ENCODE results near the gene LRRC4C. TPM values are rescaled to one million over a fixed set of nuclear protein-coding genes. Genes with fewer than 3 reads are reported as not detected.
A peak's percentile ranks its signal among the peaks of the same experiment; 100 is the strongest.
"Not testable (repeated sequence)": the region's sequence is repeated elsewhere in the genome, so short reads cannot be mapped to it uniquely, and the experiment has no call there.

LRRC4C gene
- total RNA-seq, 4 donors from 2014 or later, result 0.38 to 3.5 (median 0.95) TPM; not detected in 1

GRCh38 chr11:40542821-40543220, 916.6 kb downstream of the LRRC4C start:
- DNase-seq (ENCODE audit: low spot score) (no peak), ATAC-seq (ENCODE audit: low FRiP score) (no peak)
- TF ChIP-seq, protein P1, sequence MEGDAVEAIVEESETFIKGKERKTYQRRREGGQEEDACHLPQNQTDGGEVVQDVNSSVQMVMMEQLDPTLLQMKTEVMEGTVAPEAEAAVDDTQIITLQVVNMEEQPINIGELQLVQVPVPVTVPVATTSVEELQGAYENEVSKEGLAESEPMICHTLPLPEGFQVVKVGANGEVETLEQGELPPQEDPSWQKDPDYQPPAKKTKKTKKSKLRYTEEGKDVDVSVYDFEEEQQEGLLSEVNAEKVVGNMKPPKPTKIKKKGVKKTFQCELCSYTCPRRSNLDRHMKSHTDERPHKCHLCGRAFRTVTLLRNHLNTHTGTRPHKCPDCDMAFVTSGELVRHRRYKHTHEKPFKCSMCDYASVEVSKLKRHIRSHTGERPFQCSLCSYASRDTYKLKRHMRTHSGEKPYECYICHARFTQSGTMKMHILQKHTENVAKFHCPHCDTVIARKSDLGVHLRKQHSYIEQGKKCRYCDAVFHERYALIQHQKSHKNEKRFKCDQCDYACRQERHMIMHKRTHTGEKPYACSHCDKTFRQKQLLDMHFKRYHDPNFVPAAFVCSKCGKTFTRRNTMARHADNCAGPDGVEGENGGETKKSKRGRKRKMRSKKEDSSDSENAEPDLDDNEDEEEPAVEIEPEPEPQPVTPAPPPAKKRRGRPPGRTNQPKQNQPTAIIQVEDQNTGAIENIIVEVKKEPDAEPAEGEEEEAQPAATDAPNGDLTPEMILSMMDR (IDR thresholded peaks at IDR 0.05), result no peak

DNA sequence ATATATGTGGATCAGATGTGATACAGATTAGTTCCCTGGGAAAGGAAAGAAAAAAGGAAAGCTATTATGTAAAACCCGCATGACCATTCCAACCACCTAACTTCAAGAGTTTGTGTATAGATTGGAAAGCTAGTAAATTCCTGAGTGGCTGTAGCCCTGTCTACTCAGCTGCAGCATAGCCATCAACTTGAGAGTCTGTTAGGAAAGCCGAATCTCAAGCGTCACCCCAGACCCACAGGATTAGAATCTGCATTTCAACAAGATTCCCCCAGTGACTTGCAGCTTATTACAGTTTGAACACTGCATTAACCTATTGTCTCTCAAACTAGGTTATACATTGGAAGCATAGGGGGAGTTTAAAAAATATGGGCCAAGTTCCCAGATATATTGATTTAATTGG, 921.7 kb downstream of the LRRC4C start:
- DNase-seq (ENCODE audit: low spot score), result no peak
- ATAC-seq (ENCODE audit: low FRiP score), result no peak
- TF ChIP-seq, protein P1 (IDR thresholded peaks at IDR 0.05), result no peak

GRCh38 chr11:40522080-40522479, 937.4 kb downstream of the LRRC4C start:
- DNase-seq (ENCODE audit: low spot score); ATAC-seq (ENCODE audit: low FRiP score): not testable (repeated sequence)

- ATAC-seq (ENCODE audit: low FRiP score) (no peak), DNase-seq (ENCODE audit: low spot score) (no peak)
- TF ChIP-seq, protein P1 (IDR thresholded peaks at IDR 0.05), result no peak
Observed at GRCh38 chr11:40517122-40517521, 942.3 kb downstream of the LRRC4C start.

GRCh38 chr11:40514124-40514523, 945.3 kb downstream of the LRRC4C start:
- DNase-seq (ENCODE audit: low spot score) (no peak), ATAC-seq (ENCODE audit: low FRiP score) (peak; percentile 87)

DNA sequence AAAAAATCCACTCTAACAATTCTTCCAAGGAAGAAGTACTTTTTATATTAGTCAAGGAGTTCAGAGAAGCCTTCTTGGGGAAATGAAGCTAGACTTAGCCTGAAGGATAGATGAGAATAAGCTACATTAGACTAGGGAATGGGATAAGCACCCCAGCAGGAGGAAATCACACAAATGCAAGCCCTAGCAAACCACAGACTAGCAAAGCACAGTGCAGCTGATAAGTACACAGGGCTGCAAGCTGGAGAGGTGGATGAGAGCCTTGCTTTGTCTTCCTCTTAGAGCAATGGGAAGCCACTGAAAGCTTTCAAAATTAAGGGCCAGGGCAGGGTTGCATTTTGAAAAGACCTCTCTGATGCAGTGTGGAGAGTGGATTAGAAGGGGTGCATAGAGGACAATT, 946.2 kb downstream of the LRRC4C start:
- DNase-seq (ENCODE audit: low spot score) (no peak), ATAC-seq (ENCODE audit: low FRiP score) (no peak)
- TF ChIP-seq, protein P1 (IDR thresholded peaks at IDR 0.05), result no peak

More at GRCh38 chr11:40514124-40514523, 945.3 kb downstream of the LRRC4C start:
- TF ChIP-seq, protein P1 (IDR thresholded peaks at IDR 0.05), result no peak

- TF ChIP-seq, protein P1 (IDR thresholded peaks at IDR 0.05), result no peak
- DNase-seq (ENCODE audit: low spot score), result no peak
- no peak for ATAC-seq (ENCODE audit: low FRiP score)
Observed at GRCh38 chr11:40508303-40508702, 951.1 kb downstream of the LRRC4C start.

GRCh38 chr11:40506226-40506625, 953.2 kb downstream of the LRRC4C start:
- DNase-seq (ENCODE audit: low spot score) (no peak), ATAC-seq (ENCODE audit: low FRiP score) (no peak)
- TF ChIP-seq, protein P1 (IDR thresholded peaks at IDR 0.05), result no peak

Measured in omental fat pad (tissue), 4 donors.